ENCODE results near the gene SRPK3. TPM values are rescaled to one million over a fixed set of nuclear protein-coding genes. Genes with fewer than 3 reads are reported as not detected.
"Not testable (repeated sequence)": the region's sequence is repeated elsewhere in the genome, so short reads cannot be mapped to it uniquely, and the experiment has no call there.

SRPK3 gene
- total RNA-seq, 2 donors from 2014 or later, result 4.9 to 9.5 TPM

GRCh38 chrX:153807976-153808375, 27.1 kb downstream of the SRPK3 start:
- no peak for DNase-seq (ENCODE audit: low spot score)
- Histone ChIP-seq H3K27ac (no peak overlapping the region), H3K36me3 (no peaks in the 10 kb centered on the region), H3K4me3 (no peak overlapping the region), H3K27me3 (replicated peaks; ENCODE audit: insufficient read depth) (no peaks in the 10 kb centered on the region), H3K9me3 (no peaks in the 10 kb centered on the region), H3K4me1 (ENCODE audit: control insufficient read depth in 1 of 2, low read depth in 2 of 2) (no peaks in the 10 kb centered on the region)
- ATAC-seq (ENCODE audit: insufficient number of reproducible peaks, low FRiP score, low read depth), result no peak
- TF ChIP-seq, protein P1, sequence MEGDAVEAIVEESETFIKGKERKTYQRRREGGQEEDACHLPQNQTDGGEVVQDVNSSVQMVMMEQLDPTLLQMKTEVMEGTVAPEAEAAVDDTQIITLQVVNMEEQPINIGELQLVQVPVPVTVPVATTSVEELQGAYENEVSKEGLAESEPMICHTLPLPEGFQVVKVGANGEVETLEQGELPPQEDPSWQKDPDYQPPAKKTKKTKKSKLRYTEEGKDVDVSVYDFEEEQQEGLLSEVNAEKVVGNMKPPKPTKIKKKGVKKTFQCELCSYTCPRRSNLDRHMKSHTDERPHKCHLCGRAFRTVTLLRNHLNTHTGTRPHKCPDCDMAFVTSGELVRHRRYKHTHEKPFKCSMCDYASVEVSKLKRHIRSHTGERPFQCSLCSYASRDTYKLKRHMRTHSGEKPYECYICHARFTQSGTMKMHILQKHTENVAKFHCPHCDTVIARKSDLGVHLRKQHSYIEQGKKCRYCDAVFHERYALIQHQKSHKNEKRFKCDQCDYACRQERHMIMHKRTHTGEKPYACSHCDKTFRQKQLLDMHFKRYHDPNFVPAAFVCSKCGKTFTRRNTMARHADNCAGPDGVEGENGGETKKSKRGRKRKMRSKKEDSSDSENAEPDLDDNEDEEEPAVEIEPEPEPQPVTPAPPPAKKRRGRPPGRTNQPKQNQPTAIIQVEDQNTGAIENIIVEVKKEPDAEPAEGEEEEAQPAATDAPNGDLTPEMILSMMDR (IDR thresholded peaks at IDR 0.05), result no peak

GRCh38 chrX:153812220-153812619, 31.4 kb downstream of the SRPK3 start:
- H3K27me3 ChIP-seq (replicated peaks; ENCODE audit: insufficient read depth), result no peaks in the 10 kb centered on the region

DNA sequence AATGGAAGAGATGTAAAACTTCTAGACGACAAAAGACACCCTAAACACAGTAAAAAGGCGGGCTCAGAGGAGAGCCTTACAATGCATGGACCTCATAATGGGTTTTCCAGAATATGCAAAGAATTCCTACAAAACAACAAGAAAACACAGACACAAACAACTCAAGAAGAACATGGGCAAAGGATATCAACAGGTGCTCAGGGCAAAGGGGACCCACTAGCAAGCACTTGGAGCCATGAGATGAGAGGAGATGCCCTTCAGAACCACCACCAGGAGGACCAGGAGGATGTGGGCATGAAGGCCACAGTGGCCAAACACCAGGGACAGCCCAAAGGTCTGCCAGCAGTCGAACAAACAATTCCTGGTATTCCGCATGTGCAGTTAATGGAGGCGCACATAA, 32.3 kb downstream of the SRPK3 start:
- ATAC-seq (ENCODE audit: insufficient number of reproducible peaks, low FRiP score, low read depth) (no peak), DNase-seq (ENCODE audit: low spot score) (no peak)
- H3K4me1 ChIP-seq (ENCODE audit: control insufficient read depth in 1 of 2, low read depth in 2 of 2), result no peaks in the 10 kb centered on the region
- no peaks in the 10 kb centered on the region for H3K36me3 ChIP-seq
- H3K27ac ChIP-seq, result no peak overlapping the region
- no peak overlapping the region for H3K4me3 ChIP-seq
- H3K9me3 ChIP-seq, result no peaks in the 10 kb centered on the region
- H3K27me3 ChIP-seq (replicated peaks; ENCODE audit: insufficient read depth), result no peaks in the 10 kb centered on the region
- TF ChIP-seq, protein P1 (IDR thresholded peaks at IDR 0.05), result no peak

More at GRCh38 chrX:153812220-153812619, 31.4 kb downstream of the SRPK3 start:
- no peak overlapping the region for H3K27ac ChIP-seq
- DNase-seq (ENCODE audit: low spot score) (no peak), ATAC-seq (ENCODE audit: insufficient number of reproducible peaks, low FRiP score, low read depth) (no peak)
- no peak overlapping the region for H3K4me3 ChIP-seq
- no peaks in the 10 kb centered on the region for H3K36me3 ChIP-seq
- no peaks in the 10 kb centered on the region for H3K4me1 ChIP-seq (ENCODE audit: control insufficient read depth in 1 of 2, low read depth in 2 of 2)
- TF ChIP-seq, protein P1 (IDR thresholded peaks at IDR 0.05), result no peak
- no peaks in the 10 kb centered on the region for H3K9me3 ChIP-seq

GRCh38 chrX:153814591-153815315, 33.9 kb downstream of the SRPK3 start:
- Histone ChIP-seq H3K4me3 (no peak overlapping the region), H3K27me3 (replicated peaks; ENCODE audit: insufficient read depth) (no peaks in the 10 kb centered on the region), H3K4me1 (ENCODE audit: control insufficient read depth in 1 of 2, low read depth in 2 of 2) (peaks cover 0 to 3% of the 10 kb centered on the region in 2 donors), H3K27ac (no peak overlapping the region), H3K9me3 (no peaks in the 10 kb centered on the region), H3K36me3 (no peaks in the 10 kb centered on the region)
- TF ChIP-seq, protein P1 (IDR thresholded peaks at IDR 0.05), result no peak
- DNase-seq (ENCODE audit: low spot score) (no peak), ATAC-seq (ENCODE audit: insufficient number of reproducible peaks, low FRiP score, low read depth) (no peak)

GRCh38 chrX:153816831-153817690, 36.2 kb downstream of the SRPK3 start:
- peaks cover 0 to 3% of the 10 kb centered on the region in 2 donors for H3K4me1 ChIP-seq (ENCODE audit: control insufficient read depth in 1 of 2, low read depth in 2 of 2)
- H3K9me3 ChIP-seq, result no peaks in the 10 kb centered on the region
- ATAC-seq (ENCODE audit: insufficient number of reproducible peaks, low FRiP score, low read depth) (no peak), DNase-seq (ENCODE audit: low spot score) (no peak)
- no peaks in the 10 kb centered on the region for H3K36me3 ChIP-seq
- TF ChIP-seq, protein P1 (IDR thresholded peaks at IDR 0.05), result no peak
- no peak overlapping the region for H3K27ac ChIP-seq
- H3K4me3 ChIP-seq, result no peak overlapping the region
- H3K27me3 ChIP-seq (replicated peaks; ENCODE audit: insufficient read depth), result no peaks in the 10 kb centered on the region

DNA sequence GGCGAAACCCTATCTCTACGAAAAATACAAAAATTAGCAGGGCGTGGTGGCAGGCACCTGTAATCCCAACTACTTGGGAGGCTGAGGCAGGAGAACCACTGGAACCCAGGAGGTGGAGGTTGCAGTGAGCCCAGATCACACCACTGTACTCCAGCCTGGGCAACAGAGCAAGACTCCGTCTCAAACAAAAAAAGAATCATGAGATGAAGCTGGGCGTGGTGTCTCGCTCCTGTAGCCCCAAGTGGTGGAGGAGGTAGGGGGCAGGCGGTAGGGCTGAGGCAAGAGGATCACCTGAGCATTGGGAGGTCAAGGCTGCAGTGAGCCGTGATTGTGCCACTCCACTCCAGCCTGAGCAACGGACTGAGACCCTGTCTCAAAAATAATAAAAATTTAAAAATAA, 37.2 kb downstream of the SRPK3 start:
- not testable (repeated sequence) for H3K9me3 ChIP-seq; H3K4me1 ChIP-seq (ENCODE audit: control insufficient read depth in 1 of 2, low read depth in 2 of 2); H3K36me3 ChIP-seq; H3K27ac ChIP-seq; ATAC-seq (ENCODE audit: insufficient number of reproducible peaks, low FRiP score, low read depth); H3K27me3 ChIP-seq (replicated peaks; ENCODE audit: insufficient read depth); DNase-seq (ENCODE audit: low spot score); H3K4me3 ChIP-seq

Data from thoracic aorta (tissue), 2 donors.